Esophagus muscularis mucosa (tissue), 4 donors: ENCODE results near the gene CCDC126. TPM values are rescaled to one million over a fixed set of nuclear protein-coding genes. Genes with fewer than 3 reads are reported as not detected.

Source experiments
- DNase-seq: peaks from one replicate; pipeline ENCODE4 v3.0.0-alpha.2; 2017; ENCODE audit errors: extremely low spot score
- H3K27ac ChIP-seq, 4 donors: fragments of 200-600 bp; sonication (generic); replicated peaks in 1 of 4; 1 replicate in 3 of 4; 2 replicates in 1 of 4; pipeline ENCODE4 v1.5.1; 2016 to 2019; ENCODE audit warnings: mild to moderate bottlenecking in 1 of 4
- H3K27me3 ChIP-seq, 4 donors: fragments of 200-600 bp; sonication (generic); one replicate each; pipeline versions ENCODE4 v1.5.1 to v1.6.0; 2016 to 2019
- H3K36me3 ChIP-seq, 4 donors: fragments of 200-600 bp; sonication (generic); one replicate each; pipeline ENCODE4 v1.5.1; 2016 to 2019
- H3K4me1 ChIP-seq, 4 donors: fragments of 200-600 bp; sonication (generic); one replicate each; pipeline ENCODE4 v1.5.1; 2016 to 2019
- H3K4me3 ChIP-seq, 4 donors: fragments of 200-600 bp; sonication (generic); 1 replicate in 2 of 4; 2 replicates in 2 of 4; pipeline ENCODE4 v1.5.1; 2016 to 2019; ENCODE audit warnings: mild to moderate bottlenecking in 4 of 4, moderate library complexity in 1 of 4
- H3K9me3 ChIP-seq, 4 donors: fragments of 200-600 bp; sonication (generic); 1 replicate in 3 of 4; 2 replicates in 1 of 4; pipeline ENCODE4 v1.5.1; 2016 to 2019
- CTCF ChIP-seq, 3 experiments: fragments of 200-600 bp in 2 of 3; fragments of 450-650 bp in 1 of 3; sonication (generic) in 2 of 3; IDR thresholded peaks; one replicate each; pipeline ENCODE4 v1.5.1; 2017 to 2019; ENCODE audit warnings: antibody characterized with exemption in 3 of 3, mild to moderate bottlenecking in 2 of 3, moderate library complexity in 1 of 3
- EP300 ChIP-seq: sonication (generic); formaldehyde crosslinking; IDR thresholded peaks from one replicate; pipeline ENCODE4 v1.6.1; 2017; ENCODE audit warnings: antibody characterized with exemption
- POLR2A ChIP-seq: fragments of 450-650 bp; IDR thresholded peaks from one replicate; pipeline ENCODE4 v1.6.1; 2017; ENCODE audit warnings: antibody characterized with exemption, moderate library complexity, mild to moderate bottlenecking, low read depth
- POLR2AphosphoS5 ChIP-seq, 2 donors: sonication (generic); formaldehyde crosslinking; IDR thresholded peaks; one replicate each; pipeline ENCODE4 v1.6.1; 2017; ENCODE audit warnings: antibody characterized with exemption in 2 of 2
- WGBS: methylation state at CpG from one replicate; pipeline ENCODE4 v1.1.5; 2018; 5-methylcytosine and 5-hydroxymethylcytosine counted together
- intact Hi-C: fragments of 100-400 bp; cut with DNase I; formaldehyde crosslinking; loops from one replicate; pipeline ENCODE4 v1.15.1; 2023
- total RNA-seq, 4 donors: library from RNA; depleted of rRNA; stranded (reverse); fragments of >200 nt; gene quantifications; one replicate each; pipeline versions ENCODE4 v1.1.0 to v1.2.1, GENCODE V29; 2016

The CCDC126 gene
- total RNA-seq, 4 donors from 2014 or later: 14.6 to 21.2 (median 16.4) TPM

DNA sequence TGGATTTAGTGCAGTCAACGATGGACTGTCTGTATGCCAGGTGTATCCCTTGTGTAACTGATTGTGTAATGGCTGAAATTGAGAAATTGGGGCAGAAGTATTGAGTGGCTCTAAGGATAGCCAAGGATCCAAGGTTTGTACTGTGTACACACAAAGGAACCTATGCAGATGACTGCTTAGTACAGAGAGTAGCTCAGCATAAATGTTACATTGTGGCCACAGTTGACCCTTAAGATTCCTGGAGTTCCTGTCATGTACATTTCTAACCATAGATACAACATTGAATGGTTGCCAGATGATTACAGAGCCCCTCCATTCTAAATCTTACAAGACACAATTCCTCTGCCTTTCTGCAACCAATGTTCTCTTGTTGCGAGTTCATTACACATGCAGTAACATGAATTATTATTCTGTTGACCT lies 25.3 kb downstream of the CCDC126 start:
- TF ChIP-seq EP300: no peak
- Histone ChIP-seq H3K27me3 (no peaks in the 10 kb centered on the region), H3K9me3 (peaks cover 0 to 5% (median 2%) of the 10 kb centered on the region in 4 donors), H3K27ac (no peak overlapping the region), H3K4me1 (no peaks in the 10 kb centered on the region), H3K4me3 (no peak overlapping the region), H3K36me3 (peaks cover 0 to 12% (median 8%) of the 10 kb centered on the region in 4 donors)
- DNase-seq: no peak
- intact Hi-C loops: no loop called here
- WGBS: 73% methylated on average over 2 of the region's 2 CpGs

GRCh38 chr7:23628370-23628769 lies 31.2 kb downstream of the CCDC126 start:
- DNase-seq: no peak
- TF ChIP-seq POLR2AphosphoS5 (IDR thresholded peaks at IDR 0.05) (no peak), CTCF (IDR thresholded peaks at IDR 0.05) (no peak), POLR2A (no peak), EP300 (no peak)
- H3K27ac ChIP-seq: no peak overlapping the region
- WGBS: 94% methylated on average over 2 of the region's 2 CpGs
- peaks cover 0 to 11% (median 7%) of the 10 kb centered on the region in 4 donors for H3K36me3 ChIP-seq
- no peaks in the 10 kb centered on the region for H3K4me1 ChIP-seq
- H3K9me3 ChIP-seq: no peaks in the 10 kb centered on the region
- intact Hi-C loops: no loop called here
- no peaks in the 10 kb centered on the region for H3K27me3 ChIP-seq
- H3K4me3 ChIP-seq: no peak overlapping the region

- H3K36me3 ChIP-seq: peaks cover 0 to 5% (median 3%) of the 10 kb centered on the region in 4 donors
- intact Hi-C loops: no loop called here
- no peaks in the 10 kb centered on the region for H3K27me3 ChIP-seq
- H3K4me3 ChIP-seq: no peak overlapping the region
- H3K9me3 ChIP-seq: no peaks in the 10 kb centered on the region
- TF ChIP-seq EP300 (no peak), POLR2AphosphoS5 (IDR thresholded peaks at IDR 0.05) (no peak), CTCF (IDR thresholded peaks at IDR 0.05) (no peak), POLR2A (no peak)
- no peak for DNase-seq
- H3K27ac ChIP-seq: no peak overlapping the region
- 97% methylated on average over 7 of the region's 7 CpGs for WGBS
- H3K4me1 ChIP-seq: no peaks in the 10 kb centered on the region
These were observed 36.2 kb downstream of the CCDC126 start for GRCh38 chr7:23633417-23633816.

GRCh38 chr7:23645822-23646221 lies 48.6 kb downstream of the CCDC126 start:
- intact Hi-C loops: no loop called here
- Histone ChIP-seq H3K27ac (no peak overlapping the region), H3K36me3 (peaks cover 0 to 4% (median 0%) of the 10 kb centered on the region in 4 donors), H3K27me3 (no peaks in the 10 kb centered on the region), H3K9me3 (no peaks in the 10 kb centered on the region), H3K4me1 (no peaks in the 10 kb centered on the region), H3K4me3 (no peak overlapping the region)
- DNase-seq: no peak
- TF ChIP-seq POLR2A (no peak), EP300 (no peak), CTCF (IDR thresholded peaks at IDR 0.05) (no peak), POLR2AphosphoS5 (IDR thresholded peaks at IDR 0.05) (no peak)
- 97% methylated on average over 1 of the region's 1 CpG for WGBS

- intact Hi-C loops: no loop called here
- H3K27me3 ChIP-seq: no peaks in the 10 kb centered on the region
These were observed 56.8 kb downstream of the CCDC126 start for GRCh38 chr7:23653942-23654341.

More at GRCh38 chr7:23653942-23654341, 56.8 kb downstream of the CCDC126 start:
- peaks cover 0 to 23% (median 16%) of the 10 kb centered on the region in 4 donors for H3K9me3 ChIP-seq
- H3K27ac ChIP-seq: no peak overlapping the region
- no peak for DNase-seq
- H3K4me3 ChIP-seq: no peak overlapping the region
- no peaks in the 10 kb centered on the region for H3K36me3 ChIP-seq
- WGBS: 84% methylated on average over 5 of the region's 5 CpGs
- TF ChIP-seq POLR2A (no peak), EP300 (no peak), CTCF (IDR thresholded peaks at IDR 0.05) (no peak), POLR2AphosphoS5 (IDR thresholded peaks at IDR 0.05) (no peak)
- no peaks in the 10 kb centered on the region for H3K4me1 ChIP-seq
